Stimulated activated naive CD4-positive, alpha-beta T cell treated with Interleukin-2 at 50 U/mL for 16 hours (primary cell): ENCODE data around the gene COL12A1.
A peak's percentile ranks its signal among the peaks of the same experiment; 100 is the strongest.

Experiments
- DNase-seq: peaks from one replicate; lab custom pipeline; 2025; lab: John Stamatoyannopoulos, UW

COL12A1 gene

GRCh38 chr6:75205776-75206575, at the start of gene COL12A1:
Gene COL12A1 (minus strand): TSS chr6:75206053. CDS start chr6:75202792, 3,261 bp downstream.
- DNase-seq: peak; percentile 10

- no peak for DNase-seq
Observed at GRCh38 chr6:75250552-75250951, 44.7 kb upstream of the COL12A1 start.

- DNase-seq: no peak
Observed at GRCh38 chr6:75249837-75250236, 44.0 kb upstream of the COL12A1 start.

GRCh38 chr6:75246386-75246785, 40.5 kb upstream of the COL12A1 start:
- DNase-seq: no peak

GRCh38 chr6:75244063-75244584, 38.3 kb upstream of the COL12A1 start:
- no peak for DNase-seq

GRCh38 chr6:75243333-75244062, 37.6 kb upstream of the COL12A1 start, which contains the start of gene COX7A2:
Gene COX7A2 (minus strand): TSS chr6:75243801. CDS start chr6:75243734, 67 bp downstream.
- DNase-seq: peak; percentile 84

GRCh38 chr6:75236630-75237029, 30.8 kb upstream of the COL12A1 start:
- DNase-seq: no peak

GRCh38 chr6:75235271-75235670, 29.4 kb upstream of the COL12A1 start:
- DNase-seq: no peak

GRCh38 chr6:75234126-75234865, 28.4 kb upstream of the COL12A1 start:
- DNase-seq: no peak

GRCh38 chr6:75233092-75233615, 27.3 kb upstream of the COL12A1 start:
- no peak for DNase-seq

- DNase-seq: no peak
Observed at GRCh38 chr6:75230484-75231325, 24.9 kb upstream of the COL12A1 start.

GRCh38 chr6:75224303-75224926, 18.6 kb upstream of the COL12A1 start:
- DNase-seq: no peak

- no peak for DNase-seq
Observed at GRCh38 chr6:75223428-75223827, 17.6 kb upstream of the COL12A1 start.

GRCh38 chr6:75222261-75222660, 16.4 kb upstream of the COL12A1 start:
- no peak for DNase-seq

GRCh38 chr6:75221116-75221515, 15.3 kb upstream of the COL12A1 start:
- no peak for DNase-seq

GRCh38 chr6:75220357-75220756, 14.5 kb upstream of the COL12A1 start:
- no peak for DNase-seq

GRCh38 chr6:75219263-75219662, 13.4 kb upstream of the COL12A1 start:
- no peak for DNase-seq

GRCh38 chr6:75217193-75217592, 11.3 kb upstream of the COL12A1 start:
- no peak for DNase-seq

- DNase-seq: no peak
Observed at GRCh38 chr6:75215291-75215690, 9.4 kb upstream of the COL12A1 start.

GRCh38 chr6:75213732-75214131, 7.9 kb upstream of the COL12A1 start:
- no peak for DNase-seq

- no peak for DNase-seq
Observed at GRCh38 chr6:75213112-75213511, 7.3 kb upstream of the COL12A1 start.
